DMS53 (cell line): Measurements from ENCODE around the gene FOXI3.
"Not testable (repeated sequence)": the region's sequence is repeated elsewhere in the genome, so short reads cannot be mapped to it uniquely, and the experiment has no call there.

ENCODE experiments used
- DNase-seq: peaks from one replicate; lab custom pipeline; 2025; lab: John Stamatoyannopoulos, UW

The FOXI3 gene

DNA sequence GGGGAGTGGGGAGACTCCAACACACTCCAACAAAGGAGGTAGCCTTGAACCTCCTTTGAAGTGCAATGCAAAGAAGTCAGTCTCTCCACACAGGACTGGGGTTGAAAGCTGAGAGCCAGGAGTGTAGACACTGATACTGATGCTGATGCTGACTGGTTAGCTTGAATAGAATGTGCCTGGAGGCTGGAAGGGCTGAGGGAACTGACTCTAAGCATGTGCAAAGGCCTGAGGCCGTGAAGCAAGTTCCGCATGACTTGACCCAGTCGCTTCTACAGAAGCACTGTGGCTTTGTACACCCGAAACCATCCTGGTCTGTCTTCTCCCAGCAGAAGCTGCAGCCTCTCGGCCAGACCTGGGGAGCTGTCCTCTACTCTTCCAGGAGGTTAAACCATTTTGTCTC, 10.4 kb downstream of the FOXI3 start:
- DNase-seq, result no peak

GRCh38 chr2:88437010-88437409, 15.5 kb downstream of the FOXI3 start:
- DNase-seq, result no peak

- no peak for DNase-seq
Measured at GRCh38 chr2:88429929-88430328, 22.6 kb downstream of the FOXI3 start.

DNA sequence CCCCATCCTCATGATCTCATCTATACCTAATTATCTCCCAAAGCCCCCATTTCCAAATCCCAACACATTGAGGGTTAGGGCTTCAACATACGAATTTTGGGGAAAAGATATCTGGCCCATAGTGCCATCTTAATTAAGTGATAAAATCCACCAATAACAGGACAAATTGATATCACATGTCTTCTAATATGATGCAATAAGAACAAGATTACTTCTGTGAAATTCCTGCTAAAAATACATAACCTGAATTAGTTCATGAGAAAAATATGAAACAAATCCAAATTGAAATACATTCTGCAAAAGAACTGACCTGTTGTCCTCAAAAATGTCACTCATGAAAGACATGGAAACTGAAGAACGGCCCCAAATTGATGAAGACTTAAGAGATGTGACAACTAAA, 28.8 kb downstream of the FOXI3 start:
- no peak for DNase-seq

GRCh38 chr2:88419051-88419450, 33.4 kb downstream of the FOXI3 start:
- DNase-seq, result not testable (repeated sequence)

- no peak for DNase-seq
Measured at GRCh38 chr2:88416016-88416663, 36.4 kb downstream of the FOXI3 start.

GRCh38 chr2:88408870-88409269, 43.6 kb downstream of the FOXI3 start:
- DNase-seq, result not testable (repeated sequence)

GRCh38 chr2:88400037-88400767, 52.3 kb downstream of the FOXI3 start:
- DNase-seq, result no peak

DNA sequence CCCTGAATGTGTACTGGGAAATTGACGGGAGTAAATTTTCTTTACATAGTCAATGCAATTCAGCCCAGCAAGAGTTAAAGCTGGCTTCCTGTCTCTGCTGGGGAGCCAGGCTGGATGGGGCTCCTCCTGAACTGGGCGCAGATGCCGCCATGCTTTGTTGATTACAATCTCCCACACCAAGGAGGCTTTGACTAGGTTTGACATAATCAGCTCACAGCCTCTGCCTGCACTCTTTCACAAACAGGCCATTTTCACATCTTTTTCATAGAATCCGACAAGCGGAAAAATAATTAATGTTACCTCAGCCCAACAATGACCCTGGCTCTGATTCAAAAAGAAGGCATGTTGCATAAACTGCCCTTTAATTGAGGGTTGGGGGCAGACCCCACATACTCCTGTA, 54.3 kb downstream of the FOXI3 start:
- DNase-seq, result no peak
